HepG2 (cell line): ENCODE measurements around the gene MAPK1. TPM values are rescaled to one million over a fixed set of nuclear protein-coding genes. Genes with fewer than 3 reads are reported as not detected.

Experiments used
- polyA plus RNA-seq, 8 experiments: library from polyadenylated mRNA; depleted of rRNA in 3 of 8; stranded (reverse) in 7 of 8; unstranded in 1 of 8; fragments of >200 nt; fragmentation: Illumina TruSeq in 4 of 8; extraction: Trizol in 4 of 8; gene quantifications; 2 replicates each; pipeline versions ENCODE4 v1.2.1 to v1.2.3, GENCODE V29; 2011 to 2016; ENCODE audit warnings: low read depth in 4 of 8, missing spikeins in 1 of 8, mixed read lengths in 1 of 8; ENCODE audit not compliant: insufficient read depth in 1 of 8
- small RNA-seq, 3 experiments: library from RNA; depleted of rRNA; stranded (forward); fragments of <200 nt; gene quantifications; one replicate each; pipeline ENCODE3, GENCODE V24; 2012; ENCODE audit warnings: low read depth in 2 of 3, low replicate concordance in 1 of 3; ENCODE audit not compliant: insufficient read length in 3 of 3, insufficient read depth in 2 of 3
- total RNA-seq, 5 experiments: library from RNA; depleted of rRNA; stranded (reverse); fragments of >200 nt; fragmentation: Illumina TruSeq; extraction: Trizol; gene quantifications; 2 replicates each; pipeline ENCODE4 v1.2.3, GENCODE V29; 2016; ENCODE audit warnings: low read depth in 1 of 5

Gene MAPK1
- total and polyA plus RNA-seq, 2 of the 13 experiments (the other 11 are each of a cell fraction or from before 2014, with no cell fraction given): 107 to 114 TPM

Small RNA genes within 50 kb of the gene (small RNA-seq; reads per million reads assigned to genes)
- gene RN7SL280P: 0 reads per million in 3 experiments
- gene RNA5SP493: 0 to 1.9 (median 0) reads per million in 3 experiments

Other genes with a start within 250 kb of the MAPK1 start
- gene YDJC, start 237.6 kb downstream of the MAPK1 start, total RNA-seq (2016; rRNA removed; fragmentation: Illumina TruSeq; extraction: Trizol): 27.0 and 32.0 TPM in 2 replicates
- gene YDJC, start 237.6 kb downstream of the MAPK1 start, polyA plus RNA-seq (2011; rRNA removed): 15.3 and 19.9 TPM in 2 replicates
- gene CCDC116, start 234.9 kb downstream of the MAPK1 start, total RNA-seq (2016; rRNA removed; fragmentation: Illumina TruSeq; extraction: Trizol): 0.33 TPM in 1 of 2 replicates, not detected in the other
- 0.05 and 0.15 TPM in 2 replicates for gene CCDC116, start 234.9 kb downstream of the MAPK1 start, polyA plus RNA-seq (2011; rRNA removed)
- gene SDF2L1, start 225.3 kb downstream of the MAPK1 start, total RNA-seq (2016; rRNA removed; fragmentation: Illumina TruSeq; extraction: Trizol): 39.7 and 57.4 TPM in 2 replicates
- gene SDF2L1, start 225.3 kb downstream of the MAPK1 start, polyA plus RNA-seq (2011; rRNA removed): 16.6 and 18.0 TPM in 2 replicates
- 31.6 and 31.9 TPM in 2 replicates for gene PPIL2, start 201.6 kb downstream of the MAPK1 start, total RNA-seq (2016; rRNA removed; fragmentation: Illumina TruSeq; extraction: Trizol)
- 56.1 and 59.4 TPM in 2 replicates for gene PPIL2, start 201.6 kb downstream of the MAPK1 start, polyA plus RNA-seq (2011; rRNA removed)
- gene YPEL1, start 131.9 kb downstream of the MAPK1 start, total RNA-seq (2016; rRNA removed; fragmentation: Illumina TruSeq; extraction: Trizol): 0.21 and 0.33 TPM in 2 replicates
- gene YPEL1, start 131.9 kb downstream of the MAPK1 start, polyA plus RNA-seq (2011; rRNA removed): 1.9 and 2.5 TPM in 2 replicates
- gene PPM1F, start 85.2 kb upstream of the MAPK1 start, total RNA-seq (2016; rRNA removed; fragmentation: Illumina TruSeq; extraction: Trizol): 19.6 and 20.4 TPM in 2 replicates
- gene PPM1F, start 85.2 kb upstream of the MAPK1 start, polyA plus RNA-seq (2011; rRNA removed): 11.0 and 14.4 TPM in 2 replicates
- 18.2 and 28.5 TPM in 2 replicates for gene TOP3B, start 115.1 kb upstream of the MAPK1 start, total RNA-seq (2016; rRNA removed; fragmentation: Illumina TruSeq; extraction: Trizol)
- gene TOP3B, start 115.1 kb upstream of the MAPK1 start, polyA plus RNA-seq (2011; rRNA removed): 29.7 and 36.2 TPM in 2 replicates